SK-N-SH (cell line): ENCODE data around the gene GFI1B. TPM values are rescaled to one million over a fixed set of nuclear protein-coding genes. Genes with fewer than 3 reads are reported as not detected.

ENCODE experiments used
- CTCF ChIA-PET: fragments of 300-600, 350-600 bp; formaldehyde crosslinking; extraction: SDS; loops from one replicate; lab custom pipeline; 2021; lab: Yijun Ruan, JAX
- POLR2A ChIA-PET: fragments of 350-600 bp; sonication (Branson Sonifier 250); formaldehyde crosslinking; extraction: SDS; loops from one replicate; lab custom pipeline; 2020; ENCODE audit warnings: antibody characterized with exemption, inconsistent platforms; lab: Yijun Ruan, JAX
- DNase-seq: peaks from one replicate; pipeline ENCODE4 v3.0.0; 2012
- H2AFZ ChIP-seq: fragments of 200-600 bp; sonication (generic); 2 replicates; pipeline ENCODE4 v1.8.1; 2016; ENCODE audit warnings: antibody characterized with exemption, mild to moderate bottlenecking, low read depth
- H3F3A ChIP-seq: fragments of 200-600 bp; sonication (generic); replicated peaks from 2 replicates; pipeline ENCODE3; 2016; ENCODE audit warnings: antibody characterized with exemption, mild to moderate bottlenecking; ENCODE audit not compliant: insufficient read depth
- H3K27ac ChIP-seq, 2 experiments: fragments of 200-500 bp in 1 of 2; fragments of 200-600 bp in 1 of 2; sonication (Bioruptor generic) in 1 of 2; sonication (generic), shearing (Covaris generic) in 1 of 2; 2 replicates each; pipeline versions ENCODE4 v1.5.1 to v1.6.1; 2014 to 2016; ENCODE audit warnings: low read depth in 2 of 2, inconsistent platforms in 1 of 2, low read length in 1 of 2, mild to moderate bottlenecking in 1 of 2, mixed read lengths in 1 of 2
- H3K27me3 ChIP-seq: fragments of 200-600 bp; sonication (generic), shearing (Covaris generic); 2 replicates; pipeline ENCODE4 v1.6.1; 2016; ENCODE audit warnings: mixed run types; ENCODE audit not compliant: insufficient read depth
- H3K36me3 ChIP-seq, 2 experiments: fragments of 200-500 bp in 1 of 2; fragments of 200-600 bp in 1 of 2; sonication (Bioruptor generic) in 1 of 2; sonication (generic) in 1 of 2; replicated peaks in 1 of 2; 2 replicates each; pipeline versions ENCODE3 to v1.5.1; 2014 to 2016; ENCODE audit warnings: low read length in 1 of 2, mild to moderate bottlenecking in 1 of 2; ENCODE audit not compliant: insufficient read depth in 2 of 2, control insufficient read depth in 1 of 2
- H3K4me1 ChIP-seq, 2 experiments: fragments of 200-500 bp in 1 of 2; fragments of 200-600 bp in 1 of 2; sonication (Bioruptor generic) in 1 of 2; sonication (generic), shearing (Covaris generic) in 1 of 2; 2 replicates each; pipeline versions ENCODE4 v1.5.1 to v1.6.1; 2014 to 2016; ENCODE audit warnings: low read depth in 1 of 2, low read length in 1 of 2, mixed run types in 1 of 2; ENCODE audit not compliant: insufficient read depth in 2 of 2, control insufficient read depth in 1 of 2
- H3K4me2 ChIP-seq: fragments of 200-600 bp; sonication (generic), shearing (Covaris generic); 2 replicates; pipeline ENCODE4 v1.6.1; 2017; ENCODE audit warnings: mixed run types
- H3K4me3 ChIP-seq, 2 experiments: fragments of 200-500 bp in 1 of 2; fragments of 200-600 bp in 1 of 2; sonication (Bioruptor generic) in 1 of 2; sonication (generic), shearing (Covaris generic) in 1 of 2; 2 replicates each; pipeline versions ENCODE4 v1.5.1 to v1.8.1; 2014 to 2016; ENCODE audit warnings: low read depth in 2 of 2, inconsistent platforms in 1 of 2, low read length in 1 of 2, mild to moderate bottlenecking in 1 of 2, mixed read lengths in 1 of 2, moderate library complexity in 1 of 2
- H3K79me2 ChIP-seq: fragments of 200-600 bp; sonication (generic); 2 replicates; pipeline ENCODE4 v1.8.1; 2017; ENCODE audit warnings: mild to moderate bottlenecking; ENCODE audit not compliant: insufficient read depth
- H3K9ac ChIP-seq: fragments of 200-600 bp; sonication (generic); 2 replicates; pipeline ENCODE4 v1.6.1; 2017; ENCODE audit warnings: mixed run types
- H3K9me2 ChIP-seq: fragments of 200-600 bp; sonication (generic); 2 replicates; pipeline ENCODE4 v1.6.1; 2017; ENCODE audit warnings: mixed run types
- H3K9me3 ChIP-seq: fragments of 200-600 bp; sonication (generic); 2 replicates; pipeline ENCODE4 v1.6.1; 2017; ENCODE audit warnings: mixed run types, mild to moderate bottlenecking, moderate library complexity
- H4K20me1 ChIP-seq: fragments of 200-600 bp; sonication (generic); 2 replicates; pipeline ENCODE4 v1.6.1; 2017; ENCODE audit warnings: mild to moderate bottlenecking, mixed run types; ENCODE audit not compliant: insufficient read depth
- ELF1 ChIP-seq: IDR thresholded peaks from 2 replicates; pipeline ENCODE4 v1.4.0; 2012
- EP300 ChIP-seq, 2 experiments: IDR thresholded peaks; 2 replicates each; pipeline versions ENCODE4 v1.4.0 to v1.6.1; 2012; ENCODE audit warnings: borderline replicate concordance in 1 of 2, low read depth in 1 of 2, low read length in 1 of 2
- FOSL2 ChIP-seq: IDR thresholded peaks from 2 replicates; pipeline ENCODE4 v1.4.0; 2012; ENCODE audit warnings: low read depth, mild to moderate bottlenecking, moderate library complexity, borderline replicate concordance
- GABPA ChIP-seq: IDR thresholded peaks from 2 replicates; pipeline ENCODE4 v1.4.0; 2012; ENCODE audit warnings: low read depth, mild to moderate bottlenecking
- MXI1 ChIP-seq: IDR thresholded peaks from 2 replicates; pipeline ENCODE4 v1.6.1; 2012; ENCODE audit warnings: mild to moderate bottlenecking, low read depth, low read length, improper control_type of control experiment
- NFIC ChIP-seq: IDR thresholded peaks from 2 replicates; pipeline ENCODE4 v1.4.0; 2012; ENCODE audit warnings: borderline replicate concordance
- NRF1 ChIP-seq: IDR thresholded peaks from 2 replicates; pipeline ENCODE4 v1.6.1; 2012; ENCODE audit warnings: low read depth, mild to moderate bottlenecking, low read length
- REST ChIP-seq: IDR thresholded peaks from 2 replicates; pipeline ENCODE4 v1.6.1; 2012; ENCODE audit warnings: mild to moderate bottlenecking, low read depth, low read length, moderate library complexity
- SMC3 ChIP-seq: IDR thresholded peaks from 2 replicates; pipeline ENCODE4 v1.6.1; 2012; ENCODE audit warnings: low read depth, low read length, improper control_type of control experiment
- TCF12 ChIP-seq: IDR thresholded peaks from 2 replicates; pipeline ENCODE4 v1.4.0; 2012
- TEAD4 ChIP-seq: IDR thresholded peaks from 2 replicates; pipeline ENCODE4 v1.4.0; 2012; ENCODE audit warnings: mild to moderate bottlenecking, borderline replicate concordance; ENCODE audit not compliant: insufficient read depth
- YY1 ChIP-seq: IDR thresholded peaks from 2 replicates; pipeline ENCODE4 v1.4.0; 2012; ENCODE audit warnings: low read depth, mild to moderate bottlenecking
- WGBS: methylation state at CpG from one replicate; pipeline ENCODE4 v1.1.6; 2017; ENCODE audit warnings: low lambda C conversion rate; 5-methylcytosine and 5-hydroxymethylcytosine counted together
- polyA plus RNA-seq, 3 experiments: library from polyadenylated mRNA; depleted of rRNA; stranded (reverse); fragments of >200 nt; gene quantifications; 2 replicates each; pipeline ENCODE4 v1.2.3, GENCODE V29; 2012
- TF ChIP-seq, protein P1 (sequence below): fragments of 150-350 bp; IDR thresholded peaks from 2 replicates; pipeline ENCODE4 v1.6.1; 2016; ENCODE audit warnings: mild to moderate bottlenecking, low read depth, low read length
- TF ChIP-seq, protein P2 (sequence below): IDR thresholded peaks from 2 replicates; pipeline ENCODE4; 2012
- TF ChIP-seq, protein P3 (sequence below): IDR thresholded peaks from 2 replicates; pipeline ENCODE4 v1.4.0; 2012; ENCODE audit warnings: low read depth, borderline replicate concordance

Gene GFI1B
- polyA plus RNA-seq, 1 of the 3 experiments (the other 2 are of a cell fraction): not detected

DNA sequence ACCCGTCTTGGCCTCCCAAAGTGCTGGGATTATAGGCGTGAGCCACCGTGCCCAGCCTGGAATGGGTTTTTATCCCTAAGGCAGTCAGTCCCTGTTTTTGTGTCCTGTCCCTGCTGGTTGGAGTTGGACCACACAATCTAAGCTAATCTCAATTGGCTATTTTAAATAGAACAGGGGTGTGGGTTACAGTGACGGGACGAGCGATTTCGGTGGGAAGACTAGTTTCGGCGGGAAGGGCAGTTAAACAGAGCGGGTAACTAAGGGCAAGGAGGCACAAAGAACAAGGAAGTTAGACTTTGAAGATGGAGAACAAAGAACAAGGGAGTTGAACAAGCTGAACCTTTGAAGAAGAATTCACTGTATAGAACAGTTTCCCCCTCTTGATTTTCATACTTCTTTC is 53.7 kb downstream of the GFI1B start (continued):
- TF ChIP-seq, protein P1, sequence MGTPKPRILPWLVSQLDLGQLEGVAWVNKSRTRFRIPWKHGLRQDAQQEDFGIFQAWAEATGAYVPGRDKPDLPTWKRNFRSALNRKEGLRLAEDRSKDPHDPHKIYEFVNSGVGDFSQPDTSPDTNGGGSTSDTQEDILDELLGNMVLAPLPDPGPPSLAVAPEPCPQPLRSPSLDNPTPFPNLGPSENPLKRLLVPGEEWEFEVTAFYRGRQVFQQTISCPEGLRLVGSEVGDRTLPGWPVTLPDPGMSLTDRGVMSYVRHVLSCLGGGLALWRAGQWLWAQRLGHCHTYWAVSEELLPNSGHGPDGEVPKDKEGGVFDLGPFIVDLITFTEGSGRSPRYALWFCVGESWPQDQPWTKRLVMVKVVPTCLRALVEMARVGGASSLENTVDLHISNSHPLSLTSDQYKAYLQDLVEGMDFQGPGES: no peak

DNA sequence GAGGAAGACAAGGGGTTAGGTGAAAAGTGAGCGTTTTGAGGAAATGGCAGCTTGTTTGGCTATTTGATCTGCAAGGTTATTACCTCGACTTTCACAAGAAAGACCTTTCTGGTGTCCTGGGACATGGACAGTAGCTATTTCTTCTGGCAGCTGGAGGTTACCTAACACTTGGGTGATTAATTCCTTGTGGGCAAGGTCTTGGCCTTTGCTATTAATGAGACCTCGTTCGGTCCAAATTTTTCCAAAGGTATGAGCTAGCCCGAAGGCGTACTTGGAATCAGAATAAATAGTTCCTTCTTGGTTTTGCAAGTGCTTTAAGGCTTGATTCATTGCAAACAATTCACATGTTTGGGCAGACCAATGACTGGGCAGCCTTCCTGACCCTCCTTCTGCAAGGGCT is 57.2 kb downstream of the GFI1B start:
- no peak overlapping the region for H2AFZ ChIP-seq
- no peak for DNase-seq
- H3K4me3 ChIP-seq: no peak overlapping the region
- peaks cover 2% of the 10 kb centered on the region for H3F3A ChIP-seq
- H4K20me1 ChIP-seq: peaks cover 48% of the 10 kb centered on the region
- H3K79me2 ChIP-seq: peaks cover 99% of the 10 kb centered on the region
- H3K9me2 ChIP-seq: no peaks in the 10 kb centered on the region
- peaks cover 9 to 11% of the 10 kb centered on the region in 2 experiments for H3K36me3 ChIP-seq
- H3K27ac ChIP-seq: no peak overlapping the region
- H3K9me3 ChIP-seq: no peaks in the 10 kb centered on the region
- TF ChIP-seq MXI1 (no peak), TEAD4 (no peak), YY1 (no peak)
- WGBS: 95% methylated on average over 6 of the region's 6 CpGs
- no peak overlapping the region for H3K4me2 ChIP-seq
- CTCF ChIA-PET: interaction anchor here (1.3 to 9.7 kb wide), 4 partner anchors 10 to 111 kb away, joined by 3 to 109 read pairs (median 4); no protein-coding TSS in a partner anchor
- H3K27me3 ChIP-seq: no peaks in the 10 kb centered on the region
- POLR2A ChIA-PET: no interaction called here
- peaks cover 8 to 10% of the 10 kb centered on the region in 2 experiments; a peak in 2 of 4 replicates for H3K4me1 ChIP-seq
- no peak overlapping the region for H3K9ac ChIP-seq

GRCh38 chr9:133037775-133038515 is 59.5 kb downstream of the GFI1B start:
- H2AFZ ChIP-seq: no peak overlapping the region
- H3K27ac ChIP-seq: no peak overlapping the region
- DNase-seq: no peak
- CTCF ChIA-PET: interaction anchor here (1.4 to 9.7 kb wide), 3 partner anchors 12 to 108 kb away, joined by 3 to 109 read pairs (median 7); no protein-coding TSS in a partner anchor
- H3K36me3 ChIP-seq: peaks cover 17 to 24% of the 10 kb centered on the region in 2 experiments
- H3K4me1 ChIP-seq: no peaks in the 10 kb centered on the region; a peak in 1 of 4 replicates
- peaks cover 92% of the 10 kb centered on the region for H3K79me2 ChIP-seq
- H3K4me2 ChIP-seq: no peak overlapping the region
- WGBS: 95% methylated on average over 25 of the region's 25 CpGs
- no peaks in the 10 kb centered on the region for H3K27me3 ChIP-seq
- no peak overlapping the region for H3K4me3 ChIP-seq
- H3K9ac ChIP-seq: no peak overlapping the region
- H3K9me3 ChIP-seq: no peaks in the 10 kb centered on the region
- POLR2A ChIA-PET: no interaction called here
- peaks cover 59% of the 10 kb centered on the region for H4K20me1 ChIP-seq
- H3F3A ChIP-seq: peaks cover 2% of the 10 kb centered on the region
- H3K9me2 ChIP-seq: no peaks in the 10 kb centered on the region
- no peak for TF ChIP-seq NFIC
- TF ChIP-seq SMC3: no peak
- no peak for TF ChIP-seq REST
- no peak for TF ChIP-seq YY1
- TF ChIP-seq NRF1: no peak
- no peak for TF ChIP-seq FOSL2
- no peak for TF ChIP-seq TCF12
- TF ChIP-seq, protein P2, sequence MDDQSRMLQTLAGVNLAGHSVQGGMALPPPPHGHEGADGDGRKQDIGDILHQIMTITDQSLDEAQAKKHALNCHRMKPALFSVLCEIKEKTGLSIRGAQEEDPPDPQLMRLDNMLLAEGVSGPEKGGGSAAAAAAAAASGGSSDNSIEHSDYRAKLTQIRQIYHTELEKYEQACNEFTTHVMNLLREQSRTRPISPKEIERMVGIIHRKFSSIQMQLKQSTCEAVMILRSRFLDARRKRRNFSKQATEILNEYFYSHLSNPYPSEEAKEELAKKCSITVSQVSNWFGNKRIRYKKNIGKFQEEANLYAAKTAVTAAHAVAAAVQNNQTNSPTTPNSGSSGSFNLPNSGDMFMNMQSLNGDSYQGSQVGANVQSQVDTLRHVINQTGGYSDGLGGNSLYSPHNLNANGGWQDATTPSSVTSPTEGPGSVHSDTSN: no peak
- no peak for TF ChIP-seq ELF1
- TF ChIP-seq, protein P3, sequence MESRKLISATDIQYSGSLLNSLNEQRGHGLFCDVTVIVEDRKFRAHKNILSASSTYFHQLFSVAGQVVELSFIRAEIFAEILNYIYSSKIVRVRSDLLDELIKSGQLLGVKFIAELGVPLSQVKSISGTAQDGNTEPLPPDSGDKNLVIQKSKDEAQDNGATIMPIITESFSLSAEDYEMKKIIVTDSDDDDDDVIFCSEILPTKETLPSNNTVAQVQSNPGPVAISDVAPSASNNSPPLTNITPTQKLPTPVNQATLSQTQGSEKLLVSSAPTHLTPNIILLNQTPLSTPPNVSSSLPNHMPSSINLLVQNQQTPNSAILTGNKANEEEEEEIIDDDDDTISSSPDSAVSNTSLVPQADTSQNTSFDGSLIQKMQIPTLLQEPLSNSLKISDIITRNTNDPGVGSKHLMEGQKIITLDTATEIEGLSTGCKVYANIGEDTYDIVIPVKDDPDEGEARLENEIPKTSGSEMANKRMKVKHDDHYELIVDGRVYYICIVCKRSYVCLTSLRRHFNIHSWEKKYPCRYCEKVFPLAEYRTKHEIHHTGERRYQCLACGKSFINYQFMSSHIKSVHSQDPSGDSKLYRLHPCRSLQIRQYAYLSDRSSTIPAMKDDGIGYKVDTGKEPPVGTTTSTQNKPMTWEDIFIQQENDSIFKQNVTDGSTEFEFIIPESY: no peak
- TF ChIP-seq, protein P1: no peak
- TF ChIP-seq EP300 (IDR thresholded peaks at IDR 0.05; ENCODE audit: borderline replicate concordance in 1 of 2, low read depth in 1 of 2, low read length in 1 of 2): no peak
- no peak for TF ChIP-seq GABPA
